ENCODE results near the gene RBBP9.

GRCh38 chr20:18533491-18533890 lies 36.5 kb upstream of the RBBP9 start:
- TF ChIP-seq CTCF (IDR thresholded peaks at IDR 0.05; ENCODE audit: low read depth, low read length): no peak
- no peak for TF ChIP-seq POLR2A (IDR thresholded peaks at IDR 0.05; ENCODE audit: extremely low read depth, insufficient read length)
- no peak for TF ChIP-seq MAX (IDR thresholded peaks at IDR 0.05; ENCODE audit: low read depth, low read length)

Data from NB4 (cell line).